GM23248 (cell line): ENCODE data around the gene FIP1L1. TPM values are rescaled to one million over a fixed set of nuclear protein-coding genes. Genes with fewer than 3 reads are reported as not detected.

Source experiments
- DNase-seq: peaks from one replicate; pipeline ENCODE4 v3.0.0-alpha.2; 2015
- H2AFZ ChIP-seq: fragments of 200-600 bp; sonication (generic); 2 replicates; pipeline ENCODE4 v1.6.1; 2016; ENCODE audit warnings: antibody characterized with exemption
- H3F3A ChIP-seq: fragments of 200-600 bp; sonication (generic); 2 replicates; pipeline ENCODE4 v1.6.1; 2016; ENCODE audit warnings: mild to moderate bottlenecking, antibody characterized with exemption, mixed run types; ENCODE audit not compliant: insufficient read depth
- H3K27ac ChIP-seq: fragments of 200-600 bp; sonication (generic); 2 replicates; pipeline ENCODE4 v1.5.1; 2016; ENCODE audit warnings: mild to moderate bottlenecking
- H3K27me3 ChIP-seq: fragments of 200-600 bp; sonication (generic); replicated peaks from 2 replicates; pipeline ENCODE4 v1.6.1; 2016; ENCODE audit warnings: mild to moderate bottlenecking; ENCODE audit not compliant: insufficient read depth
- H3K36me3 ChIP-seq: fragments of 200-600 bp; sonication (generic); 2 replicates; pipeline ENCODE4 v1.6.1; 2016; ENCODE audit warnings: low read depth, mild to moderate bottlenecking
- H3K4me1 ChIP-seq: fragments of 200-600 bp; sonication (generic); 2 replicates; pipeline ENCODE4 v1.6.1; 2016; ENCODE audit warnings: mild to moderate bottlenecking; ENCODE audit not compliant: insufficient read depth
- H3K4me2 ChIP-seq: fragments of 200-600 bp; sonication (generic); one replicate; pipeline ENCODE4 v1.6.1; 2016; ENCODE audit warnings: mild to moderate bottlenecking; ENCODE audit not compliant: unreplicated experiment
- H3K4me3 ChIP-seq: fragments of 200-600 bp; sonication (generic); 2 replicates; pipeline ENCODE4 v1.5.1; 2016; ENCODE audit warnings: mild to moderate bottlenecking
- H3K79me2 ChIP-seq: fragments of 200-600 bp; sonication (generic); 2 replicates; pipeline ENCODE4 v1.6.1; 2016; ENCODE audit warnings: mild to moderate bottlenecking; ENCODE audit not compliant: insufficient read depth
- H3K9ac ChIP-seq: fragments of 200-600 bp; sonication (generic); 2 replicates; pipeline ENCODE4 v1.6.1; 2016; ENCODE audit warnings: mild to moderate bottlenecking
- H3K9me2 ChIP-seq: fragments of 200-600 bp; sonication (generic); 2 replicates; pipeline ENCODE4 v1.6.1; 2016; ENCODE audit warnings: mixed run types, mild to moderate bottlenecking, moderate library complexity; ENCODE audit not compliant: insufficient read depth
- H3K9me3 ChIP-seq: fragments of 200-600 bp; sonication (generic); one replicate; pipeline ENCODE4 v1.6.1; 2017; ENCODE audit warnings: low read depth
- H4K20me1 ChIP-seq: fragments of 200-600 bp; sonication (generic); 2 replicates; pipeline ENCODE4 v1.6.0; 2016; ENCODE audit not compliant: insufficient read depth
- EZH2 ChIP-seq: fragments of 200-600 bp; sonication (generic); IDR thresholded peaks from 2 replicates; pipeline ENCODE4 v1.6.1; 2018; ENCODE audit warnings: antibody characterized with exemption, mild to moderate bottlenecking; ENCODE audit not compliant: insufficient read depth, poor library complexity, severe bottlenecking
- EZH2phosphoT487 ChIP-seq: fragments of 200-600 bp; sonication (generic); IDR thresholded peaks from 2 replicates; pipeline ENCODE4 v1.6.1; 2018; ENCODE audit warnings: antibody characterized with exemption, moderate library complexity, mild to moderate bottlenecking, low read depth; ENCODE audit not compliant: insufficient read depth
- WGBS, 2 experiments: methylation state at CpG; one replicate each; pipeline ENCODE4 v1.1.6; 2015 to 2017; ENCODE audit warnings: low lambda C conversion rate in 2 of 2, low coverage in 1 of 2; ENCODE audit errors: missing lambda C conversion rate in 2 of 2; 5-methylcytosine and 5-hydroxymethylcytosine counted together
- in situ Hi-C: fragments of 300-500 bp; cut with MboI; formaldehyde crosslinking; loops from 2 replicates; pipeline ENCODE4 v1.15.0; 2020
- polyA plus RNA-seq: library from polyadenylated mRNA; unstranded; fragments of >200 nt; fragmentation: Nextera tagmentation; extraction: Ambion mirVana; gene quantifications from 2 replicates; pipeline ENCODE4 v1.2.1, GENCODE V29; 2016
- total RNA-seq: library from RNA; depleted of rRNA; stranded (reverse); fragments of >200 nt; shearing (Covaris generic); gene quantifications from 2 replicates; pipeline ENCODE4 v1.2.3, GENCODE V29; 2014

Gene FIP1L1
- total and polyA plus RNA-seq, 2 experiments from 2014 or later, result 55.2 to 67.6 TPM

- Histone ChIP-seq H3K9me2 (no peaks in the 10 kb centered on the region), H2AFZ (no peak overlapping the region), H3K9ac (no peak overlapping the region), H3K27me3 (no peaks in the 10 kb centered on the region), H3K27ac (no peak overlapping the region), H3F3A (peaks cover 13% of the 10 kb centered on the region; the same call in 1 of the 2 replicates), H3K4me2 (no peak overlapping the region), H3K4me1 (peaks cover 11% of the 10 kb centered on the region), H4K20me1 (no peaks in the 10 kb centered on the region), H3K9me3 (no peaks in the 10 kb centered on the region), H3K79me2 (peaks cover 71% of the 10 kb centered on the region), H3K4me3 (no peak overlapping the region), H3K36me3 (peaks cover 45% of the 10 kb centered on the region)
- TF ChIP-seq EZH2phosphoT487 (no peak), EZH2 (no peak)
- no peak for DNase-seq
- in situ Hi-C loops, result no loop called here
- WGBS, 2 experiments, result 98 to 99% methylated on average over 4 of the region's 4 CpGs
Observed at GRCh38 chr4:53432528-53433424, 55.3 kb downstream of the FIP1L1 start.

- H3K4me3 ChIP-seq, result no peak overlapping the region
- H3K4me2 ChIP-seq, result no peak overlapping the region
- H3K4me1 ChIP-seq, result peaks cover 11% of the 10 kb centered on the region
- H2AFZ ChIP-seq, result no peak overlapping the region
- no peaks in the 10 kb centered on the region for H3K27me3 ChIP-seq
- no peaks in the 10 kb centered on the region for H3K9me2 ChIP-seq
- H4K20me1 ChIP-seq, result no peaks in the 10 kb centered on the region
- no peaks in the 10 kb centered on the region for H3K9me3 ChIP-seq
- in situ Hi-C loops, result no loop called here
- H3F3A ChIP-seq, result peaks cover 13% of the 10 kb centered on the region; the same call in 1 of the 2 replicates
- H3K27ac ChIP-seq, result peak overlapping the region; percentile 55
- TF ChIP-seq EZH2, result no peak
- no peak for TF ChIP-seq EZH2phosphoT487
- DNase-seq, result peak; percentile 68
- H3K79me2 ChIP-seq, result peaks cover 80% of the 10 kb centered on the region
- 32 to 37% methylated on average over 1 of the region's 1 CpG for WGBS, 2 experiments
- no peak overlapping the region for H3K9ac ChIP-seq
- H3K36me3 ChIP-seq, result peaks cover 25% of the 10 kb centered on the region
Observed at GRCh38 chr4:53436251-53436650, 58.8 kb downstream of the FIP1L1 start.

- Histone ChIP-seq H3K36me3 (peaks cover 50% of the 10 kb centered on the region), H3F3A (no peaks in the 10 kb centered on the region), H3K27ac (no peak overlapping the region), H3K4me2 (no peak overlapping the region), H3K4me3 (no peak overlapping the region), H3K79me2 (peaks cover 80% of the 10 kb centered on the region), H3K9me2 (no peaks in the 10 kb centered on the region), H4K20me1 (no peaks in the 10 kb centered on the region), H3K27me3 (no peaks in the 10 kb centered on the region), H3K4me1 (peaks cover 2% of the 10 kb centered on the region; the same call in 1 of the 2 replicates), H3K9me3 (no peaks in the 10 kb centered on the region), H3K9ac (no peak overlapping the region), H2AFZ (no peak overlapping the region)
- WGBS, 2 experiments, result 92 to 100% methylated on average over 1 of the region's 1 CpG
- in situ Hi-C loops, result no loop called here
- DNase-seq, result no peak
- TF ChIP-seq EZH2, result no peak
- TF ChIP-seq EZH2phosphoT487, result no peak
Observed at GRCh38 chr4:53441564-53441963, 64.1 kb downstream of the FIP1L1 start.

- Histone ChIP-seq H4K20me1 (no peaks in the 10 kb centered on the region), H3K36me3 (peaks cover 50% of the 10 kb centered on the region)
- in situ Hi-C loops, result no loop called here
Observed at GRCh38 chr4:53444954-53445353, 67.5 kb downstream of the FIP1L1 start.

More at GRCh38 chr4:53444954-53445353, 67.5 kb downstream of the FIP1L1 start:
- TF ChIP-seq EZH2 (no peak), EZH2phosphoT487 (no peak)
- no peak for DNase-seq
- no peaks in the 10 kb centered on the region for H3K4me1 ChIP-seq
- H3K9ac ChIP-seq, result no peak overlapping the region
- H3K79me2 ChIP-seq, result peaks cover 86% of the 10 kb centered on the region
- no peaks in the 10 kb centered on the region for H3K27me3 ChIP-seq
- no peaks in the 10 kb centered on the region for H3K9me3 ChIP-seq
- H3K4me2 ChIP-seq, result no peak overlapping the region
- no peak overlapping the region for H3K27ac ChIP-seq
- H3K4me3 ChIP-seq, result no peak overlapping the region
- H3F3A ChIP-seq, result peaks cover 25% of the 10 kb centered on the region
- H3K9me2 ChIP-seq, result no peaks in the 10 kb centered on the region
- H2AFZ ChIP-seq, result no peak overlapping the region
- 98 to 100% methylated on average over 2 of the region's 2 CpGs for WGBS, 2 experiments
